Measurements from ENCODE around the gene CPXM2.

Gene CPXM2

GRCh38 chr10:123797813-123798212 is 93.8 kb downstream of the CPXM2 start:
- peak; percentile 8 for DNase-seq (ENCODE audit: low spot score)

GRCh38 chr10:123796736-123797135 is 94.9 kb downstream of the CPXM2 start:
- peak; percentile 33 for DNase-seq (ENCODE audit: low spot score)

GRCh38 chr10:123795846-123796590 is 95.6 kb downstream of the CPXM2 start:
- peak; percentile 20 for DNase-seq (ENCODE audit: low spot score)

DNA sequence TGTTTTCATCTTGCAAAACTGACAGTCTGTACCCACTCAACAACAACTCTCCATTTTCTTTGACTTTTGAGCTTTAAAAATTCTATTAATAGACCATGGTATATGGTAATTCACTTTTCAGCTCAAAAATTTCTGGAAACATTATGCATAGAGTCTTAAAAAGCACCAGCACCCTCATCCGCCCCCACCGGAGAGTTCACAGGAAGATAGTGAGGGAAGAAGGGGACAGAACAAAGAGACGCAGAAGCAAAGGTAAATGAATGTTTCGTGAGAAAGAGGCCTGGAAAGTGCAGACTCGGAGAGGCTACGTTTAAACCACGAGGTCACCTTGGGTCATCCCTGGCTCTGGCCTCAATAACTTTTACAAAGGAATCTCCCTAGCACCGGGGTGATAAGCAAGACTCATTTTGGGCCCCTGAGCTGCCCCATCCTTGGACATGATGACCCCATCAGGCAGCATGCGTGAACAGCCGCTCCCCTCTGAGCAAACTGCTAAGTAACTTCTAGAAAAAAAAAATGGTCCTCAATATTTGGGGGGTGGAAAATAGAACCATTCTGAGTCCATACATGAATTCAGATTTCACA is 96.3 kb downstream of the CPXM2 start:
- peak; percentile 38 for DNase-seq (ENCODE audit: low spot score)

- DNase-seq (ENCODE audit: low spot score) = peak; percentile 25
These were observed 99.2 kb downstream of the CPXM2 start for GRCh38 chr10:123792248-123792978.

- peak; percentile 8 for DNase-seq (ENCODE audit: low spot score)
These were observed 101.3 kb downstream of the CPXM2 start for GRCh38 chr10:123790132-123790885.

- peak; percentile 24 for DNase-seq (ENCODE audit: low spot score)
These were observed 102.6 kb downstream of the CPXM2 start for GRCh38 chr10:123788981-123789380.

DNA sequence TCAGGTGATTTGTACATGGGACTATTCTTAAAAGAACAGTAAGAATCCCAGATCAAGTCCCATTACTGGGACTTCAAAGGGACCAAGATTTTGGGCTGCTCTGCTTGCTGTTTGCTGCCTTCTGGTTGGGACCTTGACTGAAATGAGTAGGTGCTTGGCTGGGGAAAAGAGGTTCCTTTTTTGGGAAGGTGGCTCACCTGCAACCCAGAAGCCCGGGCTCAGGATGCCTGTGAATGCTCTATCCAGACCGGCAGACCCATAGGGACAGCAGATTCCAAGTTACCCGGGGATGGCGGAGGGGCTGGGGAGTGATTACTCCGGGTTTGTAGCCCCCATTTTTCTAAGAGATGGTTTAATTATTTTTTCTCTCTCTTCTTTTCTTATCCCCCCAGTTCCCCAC is 104.0 kb downstream of the CPXM2 start:
- peak; percentile 17 for DNase-seq (ENCODE audit: low spot score)

- peak; percentile 33 for DNase-seq (ENCODE audit: low spot score)
These were observed 104.7 kb downstream of the CPXM2 start for GRCh38 chr10:123786896-123787295.

DNA sequence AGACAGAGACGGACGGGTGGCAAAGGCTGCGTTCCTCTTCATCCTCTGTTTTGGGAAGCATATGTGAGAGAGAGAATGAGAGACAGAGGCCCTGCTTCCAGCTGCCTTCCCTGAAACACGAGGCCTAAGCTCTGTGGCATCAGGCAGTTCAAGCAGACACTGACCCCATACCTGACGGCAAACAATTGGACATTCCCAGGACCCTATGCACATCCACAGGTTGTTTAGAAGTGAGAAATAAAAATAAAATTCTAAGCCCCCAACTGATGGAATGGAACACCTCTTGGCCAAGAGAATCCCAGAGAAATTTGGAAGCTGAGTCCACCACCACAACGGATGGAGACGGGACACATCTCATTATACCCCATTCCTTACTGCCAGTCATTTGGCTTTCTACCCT is 105.3 kb downstream of the CPXM2 start:
- DNase-seq (ENCODE audit: low spot score) = peak; percentile 29

DNA sequence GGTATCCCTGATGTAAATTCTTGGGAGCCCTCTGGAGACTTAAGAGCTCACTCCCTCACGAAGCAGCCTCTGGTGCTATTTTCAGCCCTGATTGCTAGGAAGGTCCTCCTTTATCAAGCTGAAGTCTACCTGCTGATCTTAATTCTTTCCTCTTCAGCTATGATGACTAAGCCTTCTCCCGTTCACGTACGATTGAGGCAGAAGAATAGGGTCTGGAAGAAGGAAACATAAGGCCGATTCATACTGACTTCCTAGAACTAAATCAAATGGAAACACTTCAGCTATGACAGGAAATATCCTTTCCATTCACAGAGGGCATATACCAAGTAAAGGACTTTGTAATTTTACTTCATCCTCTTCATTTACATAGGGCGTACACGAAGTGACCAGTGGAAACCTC is 107.0 kb downstream of the CPXM2 start:
- DNase-seq (ENCODE audit: low spot score) = no peak

DNA sequence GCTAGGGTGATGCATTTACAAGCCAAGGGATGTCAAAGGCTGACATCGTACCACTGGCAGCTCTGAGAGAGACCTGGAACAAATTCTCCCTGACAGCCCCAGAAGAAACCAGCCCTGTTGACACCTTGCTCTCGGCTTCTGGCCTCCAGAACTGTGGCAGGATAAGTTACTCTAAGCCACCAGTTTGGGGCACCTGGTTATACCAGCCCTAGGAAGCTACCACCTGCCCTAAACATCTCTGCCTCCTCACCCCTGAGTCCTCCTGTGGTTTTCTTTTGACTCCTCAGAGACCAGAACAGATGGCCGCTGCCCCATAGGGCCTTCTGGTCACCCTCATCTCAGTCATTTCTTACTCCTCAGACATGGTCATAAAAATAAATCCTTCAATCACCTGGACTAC is 107.4 kb downstream of the CPXM2 start:
- no peak for DNase-seq (ENCODE audit: low spot score)

- no peak for DNase-seq (ENCODE audit: low spot score)
These were observed 108.3 kb downstream of the CPXM2 start for GRCh38 chr10:123783296-123783695.

DNA sequence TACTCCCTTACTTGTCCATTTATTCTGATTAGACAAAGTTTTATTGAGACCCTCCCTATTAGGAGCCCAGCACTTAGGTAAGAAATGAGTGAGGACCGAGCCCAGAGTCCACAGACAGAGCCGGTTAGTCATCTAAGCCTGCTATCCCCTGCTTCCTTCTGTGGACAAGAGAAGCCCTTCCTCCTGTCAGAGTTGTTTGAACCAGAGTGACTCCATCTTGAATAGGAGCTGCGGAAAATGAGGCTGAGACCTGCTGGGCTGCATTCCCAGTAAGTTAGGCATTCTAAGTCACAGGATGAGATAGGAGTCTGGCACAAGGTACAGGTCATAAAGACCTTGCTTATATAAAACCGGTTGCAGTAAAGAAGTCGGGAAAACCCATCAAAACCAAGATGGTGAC is 109.1 kb downstream of the CPXM2 start:
- no peak for DNase-seq (ENCODE audit: low spot score)

GRCh38 chr10:123781956-123782500 is 109.6 kb downstream of the CPXM2 start:
- no peak for DNase-seq (ENCODE audit: low spot score)

DNA sequence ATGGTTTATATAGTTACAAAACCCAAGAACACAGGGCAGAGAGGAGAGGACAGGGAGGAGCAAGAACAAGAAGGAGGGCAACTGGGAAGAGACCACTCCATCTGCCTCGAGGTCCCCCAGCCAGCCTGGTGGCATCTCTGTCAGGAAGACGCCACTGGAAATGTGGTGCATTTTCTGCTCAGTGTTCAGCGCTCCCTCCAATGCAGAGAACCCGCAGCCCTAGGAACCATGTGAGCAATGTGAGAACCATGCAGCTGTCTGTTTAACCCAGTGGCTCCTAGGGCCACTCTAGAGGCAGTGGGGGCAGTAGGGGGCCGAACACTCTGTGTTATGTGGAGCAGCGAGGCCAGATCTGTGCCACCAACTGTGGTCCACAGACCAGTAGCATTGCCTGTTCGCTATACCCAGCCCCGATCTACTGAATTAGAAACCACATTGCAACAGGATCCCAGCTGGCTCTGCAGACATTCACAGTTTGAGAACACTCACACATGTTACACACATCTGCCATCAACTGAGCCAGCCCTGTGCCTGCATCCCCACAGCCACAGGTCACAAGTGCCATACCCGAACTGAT is 110.2 kb downstream of the CPXM2 start:
- DNase-seq (ENCODE audit: low spot score) = no peak

GRCh38 chr10:123778719-123779517 is 112.7 kb downstream of the CPXM2 start:
- DNase-seq (ENCODE audit: low spot score) = no peak

DNA sequence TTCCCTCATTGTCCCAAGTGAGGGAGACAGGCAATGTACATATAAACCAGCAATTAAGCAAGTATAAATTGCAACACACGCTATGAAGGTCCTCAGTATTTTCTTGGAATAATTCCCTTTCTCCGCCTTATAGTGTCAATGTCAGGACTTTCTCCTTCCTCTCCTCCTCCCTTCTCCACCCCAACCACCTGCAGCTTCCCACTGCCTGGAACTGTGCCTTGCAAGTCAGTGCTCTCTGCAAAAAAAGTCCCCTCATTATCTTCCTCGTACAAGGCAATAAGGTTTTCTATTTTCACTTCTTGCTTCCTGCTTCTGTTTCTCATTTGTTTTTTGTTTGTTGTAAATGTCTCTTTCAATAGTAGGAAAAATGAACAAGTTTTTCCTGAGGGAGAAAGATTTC is 113.7 kb downstream of the CPXM2 start:
- DNase-seq (ENCODE audit: low spot score) = no peak

DNA sequence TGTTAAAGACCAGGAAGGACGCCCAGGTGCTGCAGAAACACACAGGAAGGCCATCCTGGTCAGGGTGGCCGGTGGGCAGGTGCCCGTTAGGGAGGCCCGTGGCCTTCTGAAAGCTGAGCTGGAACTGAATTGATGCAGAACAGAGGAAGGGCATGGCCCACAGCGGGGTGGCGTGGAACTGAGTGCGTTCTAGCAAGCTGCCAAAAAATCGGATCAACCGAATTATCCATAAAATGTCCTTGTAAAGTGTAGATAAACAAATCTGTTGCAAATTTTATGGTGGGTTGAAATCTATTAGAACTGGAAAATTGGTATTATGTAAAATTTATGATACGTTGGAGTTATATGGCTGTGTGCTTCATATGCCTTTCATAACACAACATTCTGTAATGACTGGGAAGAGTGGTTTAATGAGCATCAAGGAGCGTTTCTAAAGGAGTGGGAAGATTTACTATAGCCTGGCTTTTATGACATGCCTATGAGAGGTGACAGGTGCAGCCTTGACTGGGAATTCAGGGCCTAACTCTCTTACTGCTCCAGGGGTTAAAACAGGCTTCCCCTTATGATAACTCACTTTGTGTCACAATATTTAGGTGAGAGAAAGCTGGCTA is 117.4 kb downstream of the CPXM2 start:
- no peak for DNase-seq (ENCODE audit: low spot score)
